SH-SY5Y (cell line): Measurements from ENCODE around the gene SSBP2.

Source experiments
- GATA2 ChIP-seq: IDR thresholded peaks from 2 replicates; pipeline ENCODE4 v1.6.1; 2011; ENCODE audit warnings: mild to moderate bottlenecking, low read depth, low read length
- GATA3 ChIP-seq: IDR thresholded peaks from 2 replicates; pipeline ENCODE4 v1.6.1; 2011; ENCODE audit warnings: low read depth, mild to moderate bottlenecking, low read length, moderate library complexity

DNA sequence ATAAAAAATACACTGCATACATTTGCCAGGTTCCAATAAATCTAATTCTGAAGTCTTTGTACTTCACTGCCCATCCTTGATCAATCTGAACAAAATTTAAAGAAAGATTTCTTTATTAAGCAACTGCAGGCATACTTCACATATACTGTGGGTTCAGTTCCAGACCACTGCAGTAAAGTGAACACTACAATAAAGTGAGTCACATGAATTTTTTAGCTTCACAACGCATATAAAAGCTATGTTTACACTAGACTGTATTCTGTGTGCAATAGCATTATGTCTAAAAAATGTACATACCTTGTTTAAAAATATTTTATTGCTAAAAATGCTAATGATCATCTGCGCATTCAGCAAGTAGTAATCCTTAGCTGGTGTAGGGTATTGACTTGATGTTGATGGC lies 52.1 kb downstream of the SSBP2 start:
- no peak for TF ChIP-seq GATA2
- TF ChIP-seq GATA3, result no peak
